Stimulated activated CD4-positive, alpha-beta T cell treated with anti-CD3 and anti-CD28 coated beads, Interleukin-1b, Interleukin-23, amount 100 ng/mL, for 1 hour (primary cell): ENCODE measurements around the gene INAFM2.
A peak's percentile ranks its signal among the peaks of the same experiment; 100 is the strongest.

Experiments used
- DNase-seq, 2 donors: peaks; one replicate each; pipeline ENCODE4 v3.0.0-alpha.2; 2020; ENCODE audit warnings: low read depth in 2 of 2

Gene INAFM2

GRCh38 chr15:40328751-40329150, 5.3 kb downstream of the INAFM2 start:
- no peak for DNase-seq

GRCh38 chr15:40329804-40330203, 6.3 kb downstream of the INAFM2 start:
- DNase-seq: no peak

- no peak for DNase-seq
These were observed 6.9 kb downstream of the INAFM2 start for GRCh38 chr15:40330368-40330836.

GRCh38 chr15:40331026-40331425, 7.5 kb downstream of the INAFM2 start:
- DNase-seq: no peak

GRCh38 chr15:40331637-40332036, 8.1 kb downstream of the INAFM2 start:
- no peak for DNase-seq

- DNase-seq: no peak
These were observed 8.8 kb downstream of the INAFM2 start for GRCh38 chr15:40332113-40332781.

GRCh38 chr15:40333922-40334492, 10.5 kb downstream of the INAFM2 start:
- DNase-seq: no peak

- DNase-seq: no peak
These were observed 11.0 kb downstream of the INAFM2 start for GRCh38 chr15:40334541-40334940.

- no peak for DNase-seq
These were observed 11.7 kb downstream of the INAFM2 start for GRCh38 chr15:40334941-40335795.

- DNase-seq: no peak
These were observed 12.6 kb downstream of the INAFM2 start for GRCh38 chr15:40335938-40336743.

- no peak for DNase-seq
These were observed 13.2 kb downstream of the INAFM2 start for GRCh38 chr15:40336744-40337122.

- DNase-seq: no peak
These were observed 14.1 kb downstream of the INAFM2 start for GRCh38 chr15:40337597-40337996.

- DNase-seq: peak; percentile 55 to 61
These were observed 14.7 kb downstream of the INAFM2 start for GRCh38 chr15:40338041-40338657.

- no peak for DNase-seq
These were observed 15.6 kb downstream of the INAFM2 start for GRCh38 chr15:40338921-40339620.

- no peak for DNase-seq
These were observed 16.1 kb downstream of the INAFM2 start for GRCh38 chr15:40339621-40339945.

GRCh38 chr15:40340038-40340739, 16.7 kb downstream of the INAFM2 start:
- no peak for DNase-seq

- DNase-seq: no peak
These were observed 17.4 kb downstream of the INAFM2 start, which contains the start of gene CCDC9B for GRCh38 chr15:40340740-40341400. Gene CCDC9B, minus strand, starts transcription at chr15:40340939. Its CDS starts 120 bp downstream, at chr15:40340819.

GRCh38 chr15:40342416-40343320, 19.2 kb downstream of the INAFM2 start:
- no peak for DNase-seq

- no peak for DNase-seq
These were observed 20.0 kb downstream of the INAFM2 start for GRCh38 chr15:40343512-40343911.
